Colonic mucosa (tissue), 4 donors: ENCODE measurements around the gene PPP6R2. TPM values are rescaled to one million over a fixed set of nuclear protein-coding genes. Genes with fewer than 3 reads are reported as not detected.

ENCODE experiments used
- DNase-seq: peaks from one replicate; pipeline ENCODE4 v3.0.0-alpha.2; 2020
- H3K27ac ChIP-seq: fragments of 200-600 bp; one replicate; pipeline ENCODE4 v1.8.0; 2021
- H3K27me3 ChIP-seq: fragments of 200-600 bp; one replicate; pipeline ENCODE4 v1.8.0; 2021
- H3K36me3 ChIP-seq: fragments of 200-600 bp; one replicate; pipeline ENCODE4 v1.8.0; 2021
- H3K4me1 ChIP-seq: fragments of 200-600 bp; one replicate; pipeline ENCODE4 v1.8.0; 2021; ENCODE audit warnings: mild to moderate bottlenecking
- H3K4me3 ChIP-seq: fragments of 200-600 bp; one replicate; pipeline ENCODE4 v1.8.0; 2021
- H3K9ac ChIP-seq, 2 donors: one replicate each; pipeline ENCODE4 v1.7.0; 2013; ENCODE audit warnings: control low read depth in 2 of 2, low read depth in 2 of 2, low read length in 2 of 2
- H3K9me3 ChIP-seq: fragments of 200-600 bp; one replicate; pipeline ENCODE4 v1.8.0; 2021
- CTCF ChIP-seq: fragments of 200-600 bp; IDR thresholded peaks from one replicate; pipeline ENCODE4 v1.8.0; 2022; ENCODE audit warnings: antibody characterized with exemption, mild to moderate bottlenecking
- intact Hi-C: fragments of 100-400 bp; cut with DNase I; formaldehyde crosslinking; loops from one replicate; pipeline ENCODE4 v1.14.1; 2022
- total RNA-seq, 2 donors: library from RNA; stranded (reverse); fragmentation: NEBNext Ultra II Directional in 1 of 2; extraction: Animal tissue kit (Norgen Biotek cat#: 25700) in 1 of 2; gene quantifications; one replicate each; pipeline ENCODE4 v1.2.1, GENCODE V29; 2021
- donor health status: healthy.
- donor health status: DM: no; HTN: no; CAD: no.
- donor health status: DM: no; HTN: no; CAD: no.

Gene PPP6R2
- total RNA-seq, 2 donors from 2014 or later: 34.1 to 55.9 TPM

DNA sequence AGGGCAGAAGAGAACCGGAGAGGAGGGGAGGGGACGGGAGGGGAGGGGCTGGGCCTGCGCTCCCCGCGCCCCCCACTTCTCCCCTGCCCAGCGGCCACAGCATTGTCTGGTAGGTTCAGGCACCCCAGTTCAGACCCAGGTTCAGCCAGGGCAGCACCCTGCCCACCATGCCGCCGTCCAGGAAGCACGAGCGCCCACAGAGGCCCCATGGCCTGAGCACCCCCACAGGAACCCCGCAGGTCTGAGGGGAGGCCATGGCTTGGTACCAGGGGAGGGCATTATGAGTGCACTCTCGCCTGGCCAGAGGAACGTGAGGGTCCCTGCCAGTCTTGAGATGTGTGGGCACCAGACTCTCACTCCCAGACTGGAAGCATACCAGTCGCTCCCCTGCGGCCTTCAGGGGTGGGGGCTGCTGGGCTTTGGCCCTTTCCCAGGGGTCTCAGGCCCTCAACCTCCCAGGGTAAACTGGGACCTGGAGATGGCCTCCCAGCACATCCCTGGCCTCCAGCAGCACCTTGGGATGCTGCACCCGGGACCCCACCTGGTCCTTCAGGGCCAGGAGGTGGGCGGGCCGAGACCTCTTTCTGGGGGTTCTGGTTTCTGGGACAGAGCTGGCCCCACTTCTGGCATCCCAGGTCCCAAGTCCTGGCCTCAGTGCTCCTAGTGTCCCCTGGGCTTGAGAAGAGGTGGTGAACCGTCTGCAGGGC, 35.1 kb upstream of the PPP6R2 start:
- Histone ChIP-seq H3K9ac (peak overlapping the region; percentile 53 to 63), H3K9me3 (no peaks in the 10 kb centered on the region), H3K4me1 (peaks cover 26% of the 10 kb centered on the region), H3K4me3 (no peak overlapping the region), H3K27ac (peak overlapping the region; percentile 64), H3K27me3 (no peaks in the 10 kb centered on the region), H3K36me3 (no peaks in the 10 kb centered on the region)
- peak; percentile 42 for DNase-seq
- intact Hi-C loops: no loop called here
- no peak for TF ChIP-seq CTCF

DNA sequence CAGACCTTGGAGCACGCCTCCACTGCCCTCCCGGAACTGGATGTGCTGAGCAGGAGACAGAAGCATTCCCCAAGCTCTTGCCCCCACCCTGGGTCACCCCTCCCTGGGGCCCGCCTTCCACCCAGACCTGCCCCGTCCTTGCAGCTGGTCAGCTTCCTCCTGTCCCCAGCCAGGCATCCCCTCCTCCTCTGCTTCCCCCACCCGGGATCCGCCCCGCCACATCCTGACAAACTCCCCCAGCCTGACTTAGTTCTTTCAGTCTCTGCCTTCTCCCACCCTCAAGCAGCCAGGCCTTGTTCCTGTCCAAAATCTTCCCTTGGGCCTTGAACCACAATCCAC, 34.6 kb upstream of the PPP6R2 start:
- no peaks in the 10 kb centered on the region for H3K9me3 ChIP-seq
- H3K4me3 ChIP-seq: no peak overlapping the region
- peak overlapping the region; percentile 64 for H3K27ac ChIP-seq
- H3K27me3 ChIP-seq: no peaks in the 10 kb centered on the region
- intact Hi-C loops: no loop called here
- peak; percentile 72 for DNase-seq
- no peak for TF ChIP-seq CTCF
- H3K36me3 ChIP-seq: no peaks in the 10 kb centered on the region
- peaks cover 21% of the 10 kb centered on the region for H3K4me1 ChIP-seq
- peak overlapping the region in 1 of 2 donors; percentile 63 for H3K9ac ChIP-seq

DNA sequence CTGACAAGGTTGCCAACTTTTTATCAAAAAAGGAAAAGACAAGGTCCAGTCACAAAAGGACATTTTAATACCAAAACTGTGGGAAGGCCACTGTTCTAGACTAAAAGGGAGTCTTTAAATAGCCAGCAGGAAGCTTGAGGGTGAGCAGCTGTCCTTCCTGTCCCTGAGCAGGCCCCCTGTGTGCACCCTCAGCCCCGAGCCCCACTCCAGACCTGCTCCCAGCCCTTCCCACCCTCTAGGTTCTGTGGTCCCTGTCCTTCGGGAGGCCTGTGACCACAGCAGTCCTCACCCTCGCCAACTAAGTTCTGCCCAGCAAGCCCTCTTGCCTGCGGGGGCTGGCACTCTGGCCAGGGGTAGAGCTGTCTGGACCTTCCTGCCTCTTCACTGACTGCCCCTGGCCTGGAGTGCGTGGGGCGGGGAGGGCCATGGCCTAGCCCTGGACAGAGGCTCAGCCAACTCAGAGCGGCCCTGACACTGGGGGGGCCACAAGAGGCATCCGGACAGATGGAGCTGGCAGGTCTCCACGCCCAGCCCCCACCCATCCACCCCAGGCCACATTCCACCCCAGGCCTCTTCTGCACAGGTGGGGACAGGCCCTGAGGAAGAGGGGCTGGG, 34.0 kb upstream of the PPP6R2 start:
- Histone ChIP-seq H3K4me3 (no peak overlapping the region), H3K27ac (peak overlapping the region; percentile 40), H3K4me1 (peaks cover 15% of the 10 kb centered on the region), H3K36me3 (no peaks in the 10 kb centered on the region), H3K27me3 (no peaks in the 10 kb centered on the region), H3K9ac (peak overlapping the region in 1 of 2 donors; percentile 31), H3K9me3 (no peaks in the 10 kb centered on the region)
- intact Hi-C loops: no loop called here
- DNase-seq: no peak
- no peak for TF ChIP-seq CTCF

GRCh38 chr22:50309601-50309991, 33.5 kb upstream of the PPP6R2 start:
- peaks cover 13% of the 10 kb centered on the region for H3K4me1 ChIP-seq
- H3K4me3 ChIP-seq: no peak overlapping the region
- H3K9me3 ChIP-seq: no peaks in the 10 kb centered on the region
- intact Hi-C loops: no loop called here
- H3K27me3 ChIP-seq: no peaks in the 10 kb centered on the region
- no peak overlapping the region for H3K27ac ChIP-seq
- no peaks in the 10 kb centered on the region for H3K36me3 ChIP-seq
- no peak for DNase-seq
- peak overlapping the region in 1 of 2 donors; percentile 5 for H3K9ac ChIP-seq
- no peak for TF ChIP-seq CTCF

DNA sequence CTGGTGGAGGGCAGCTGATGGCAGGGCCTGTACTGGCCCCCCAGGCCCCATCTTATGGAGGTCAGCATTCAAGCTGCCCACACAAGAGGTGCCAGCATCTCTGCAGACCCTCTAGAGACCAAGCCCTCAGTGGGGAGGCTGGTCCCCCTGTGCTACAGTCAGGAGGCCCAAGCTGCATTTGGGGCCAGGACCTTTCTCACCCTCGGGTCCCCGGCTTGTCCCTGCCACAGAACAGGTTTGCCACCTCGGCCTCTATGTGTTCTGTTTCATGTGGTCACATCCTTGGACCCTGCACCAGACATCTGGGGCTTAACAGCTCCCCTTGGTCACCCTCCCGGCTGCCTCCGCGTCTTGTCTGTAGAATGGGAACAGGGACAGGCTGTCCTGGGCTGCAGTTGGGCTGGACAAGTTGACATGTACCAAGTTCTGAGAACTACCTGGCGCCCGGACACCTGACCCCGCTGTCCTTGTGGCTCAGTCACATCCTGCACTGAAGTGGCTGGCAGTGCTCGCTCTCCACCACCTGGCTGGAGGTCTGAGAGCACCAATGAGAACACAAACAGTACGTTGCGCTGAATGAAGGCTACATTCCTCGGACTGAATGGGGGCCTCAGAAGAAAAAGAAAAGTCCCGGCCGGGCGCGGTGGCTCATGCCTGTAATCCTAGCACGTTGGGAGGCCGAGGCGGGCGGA, 33.0 kb upstream of the PPP6R2 start:
- Histone ChIP-seq H3K9ac (peak overlapping the region in 1 of 2 donors; percentile 5), H3K4me3 (no peak overlapping the region), H3K36me3 (no peaks in the 10 kb centered on the region), H3K27me3 (no peaks in the 10 kb centered on the region), H3K4me1 (peaks cover 13% of the 10 kb centered on the region), H3K9me3 (no peaks in the 10 kb centered on the region), H3K27ac (no peak overlapping the region)
- intact Hi-C loops: no loop called here
- DNase-seq: no peak
- TF ChIP-seq CTCF: no peak
